ENCODE data around the gene FUT3.
"Not testable (repeated sequence)": the region's sequence is repeated elsewhere in the genome, so short reads cannot be mapped to it uniquely, and the experiment has no call there.

The FUT3 gene

GRCh38 chr19:5844456-5845433, 6.5 kb downstream of the FUT3 start:
- no peak for DNase-seq

- DNase-seq, result no peak
These were observed 7.8 kb downstream of the FUT3 start for GRCh38 chr19:5843295-5843927.

GRCh38 chr19:5841735-5842111, 9.5 kb downstream of the FUT3 start:
- not testable (repeated sequence) for DNase-seq

- no peak for DNase-seq
These were observed 11.9 kb downstream of the FUT3 start, which contains the start of gene FUT6 for GRCh38 chr19:5839065-5840017. Gene FUT6 (minus strand): TSS chr19:5839702. CDS start chr19:5832567, 7,135 bp downstream.

- peak; percentile 78 for DNase-seq
These were observed 12.7 kb downstream of the FUT3 start for GRCh38 chr19:5838353-5839064.

- peak; percentile 37 for DNase-seq
These were observed 13.4 kb downstream of the FUT3 start for GRCh38 chr19:5837761-5838352.

- DNase-seq, result no peak
These were observed 18.6 kb downstream of the FUT3 start for GRCh38 chr19:5832527-5833216.

GRCh38 chr19:5832061-5832460, 19.2 kb downstream of the FUT3 start:
- no peak for DNase-seq

- DNase-seq, result no peak
These were observed 20.1 kb downstream of the FUT3 start for GRCh38 chr19:5831159-5831558.

- DNase-seq, result no peak
These were observed 21.5 kb downstream of the FUT3 start for GRCh38 chr19:5829567-5830310.

- DNase-seq, result peak; percentile 42
These were observed 22.3 kb downstream of the FUT3 start for GRCh38 chr19:5828661-5829566.

GRCh38 chr19:5827891-5828660, 23.2 kb downstream of the FUT3 start:
- peak; percentile 96 for DNase-seq

- no peak for DNase-seq
These were observed 23.8 kb downstream of the FUT3 start for GRCh38 chr19:5827342-5827890.

GRCh38 chr19:5826531-5827341, 24.5 kb downstream of the FUT3 start:
- DNase-seq, result peak; percentile 96

- DNase-seq, result no peak
These were observed 26.1 kb downstream of the FUT3 start for GRCh38 chr19:5825178-5825577.

GRCh38 chr19:5824751-5825150, 26.5 kb downstream of the FUT3 start:
- no peak for DNase-seq
